GM21576 (cell line): ENCODE results near the gene DENND5B.
"Not testable (repeated sequence)": the region's sequence is repeated elsewhere in the genome, so short reads cannot be mapped to it uniquely, and the experiment has no call there.

Experiments
- ATAC-seq: cut with Tn5 transposase; IDR thresholded peaks from one replicate; pipeline ENCODE4 v1.9.1; 2021; ENCODE audit warnings: mild to moderate bottlenecking, moderate library complexity; ENCODE audit not compliant: unreplicated experiment

Gene DENND5B

GRCh38 chr12:31590642-31591379 lies at the start of gene DENND5B:
Gene DENND5B, minus strand, starts transcription at chr12:31591136. Its CDS starts 304 bp downstream, at chr12:31590832.
- peak; percentile 37 for ATAC-seq

- ATAC-seq: no peak
Observed at GRCh38 chr12:31634620-31635019, 43.7 kb upstream of the DENND5B start.

- no peak for ATAC-seq
Observed at GRCh38 chr12:31633464-31633863, 42.5 kb upstream of the DENND5B start.

GRCh38 chr12:31631809-31632208 lies 40.9 kb upstream of the DENND5B start:
- ATAC-seq: no peak

GRCh38 chr12:31631023-31631724 lies 40.2 kb upstream of the DENND5B start:
- ATAC-seq: no peak

- ATAC-seq: no peak
Observed at GRCh38 chr12:31629756-31630732, 39.1 kb upstream of the DENND5B start.

DNA sequence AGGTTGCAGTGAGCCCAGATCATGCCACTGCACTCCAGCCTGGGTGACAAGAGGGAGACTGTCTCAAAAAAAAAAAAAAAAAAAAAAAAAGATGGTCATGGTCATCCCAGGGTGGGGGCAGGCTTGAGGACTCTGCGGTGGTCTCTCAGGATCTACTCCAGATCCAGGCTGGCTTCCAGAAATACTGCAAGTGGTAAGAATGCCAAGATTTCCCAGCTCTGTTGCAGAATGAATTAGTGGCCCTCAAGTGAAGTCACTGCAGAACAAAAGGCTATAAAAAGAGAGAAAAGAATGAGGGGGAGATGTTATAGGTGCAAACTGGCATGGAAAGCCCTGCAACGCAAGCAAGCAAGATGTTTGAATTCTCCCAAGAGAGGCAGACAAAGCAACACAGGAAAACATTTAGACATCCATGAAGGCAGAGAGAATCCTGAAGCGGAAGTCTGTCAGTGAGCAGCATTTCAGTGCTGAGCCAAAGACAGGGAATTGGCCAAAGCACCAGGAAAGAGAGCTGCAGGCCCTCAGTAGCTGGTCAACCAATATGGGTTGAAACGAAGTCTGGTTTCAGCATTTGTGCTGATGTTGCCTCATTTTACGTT lies 36.6 kb upstream of the DENND5B start:
- no peak for ATAC-seq

DNA sequence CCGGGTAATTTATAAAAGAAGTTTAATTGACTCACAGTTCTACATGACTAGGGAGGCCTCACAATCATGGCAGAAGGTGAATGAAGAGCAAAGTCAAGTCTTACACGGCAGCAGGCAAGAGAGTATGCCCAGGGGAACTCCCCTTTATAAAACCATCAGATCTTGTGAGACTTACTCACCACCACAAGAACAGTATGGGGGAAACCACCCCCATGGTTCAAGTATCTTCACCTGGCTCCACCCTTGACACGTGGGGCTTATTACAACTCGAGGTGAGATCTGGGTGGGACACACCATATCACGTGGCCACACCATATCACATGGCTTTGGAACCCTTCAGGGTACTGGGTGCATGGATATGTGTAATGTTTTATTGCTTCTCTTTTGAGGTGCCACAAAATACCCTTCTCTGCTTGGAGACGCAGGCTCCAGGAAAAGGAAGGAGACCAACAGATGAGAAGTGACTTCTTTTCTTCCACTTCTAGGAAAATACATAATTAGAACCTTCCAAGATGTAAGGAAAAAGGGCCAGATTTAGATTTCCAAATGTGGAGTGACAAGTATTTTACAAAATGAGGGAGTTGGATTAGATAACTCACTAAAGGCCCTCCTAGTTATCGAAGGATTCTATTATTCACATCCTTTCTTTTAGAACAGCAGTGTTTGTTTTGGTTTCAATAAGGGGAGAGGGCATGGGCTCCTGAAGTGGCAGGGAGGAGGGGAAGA lies 35.5 kb upstream of the DENND5B start:
- ATAC-seq: no peak

DNA sequence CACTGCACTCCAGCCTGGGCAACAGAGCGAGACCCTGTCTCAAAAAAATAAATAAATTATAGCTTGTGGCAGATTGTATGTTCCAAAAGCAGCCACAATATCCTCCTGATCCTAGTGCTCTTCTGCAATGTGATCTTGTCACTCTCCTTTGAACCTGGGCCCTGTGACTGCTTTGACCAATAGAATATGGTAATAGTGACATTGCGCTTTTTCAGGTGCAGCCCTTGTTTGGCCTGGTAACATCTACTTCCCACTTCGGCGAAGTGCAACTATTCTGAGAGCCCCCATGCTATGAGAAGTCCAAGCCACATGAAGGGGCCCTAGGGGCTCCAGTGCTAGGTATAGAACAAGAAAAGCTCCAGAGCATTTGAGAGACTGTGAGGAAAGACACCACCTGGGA lies 31.1 kb upstream of the DENND5B start:
- ATAC-seq: no peak

DNA sequence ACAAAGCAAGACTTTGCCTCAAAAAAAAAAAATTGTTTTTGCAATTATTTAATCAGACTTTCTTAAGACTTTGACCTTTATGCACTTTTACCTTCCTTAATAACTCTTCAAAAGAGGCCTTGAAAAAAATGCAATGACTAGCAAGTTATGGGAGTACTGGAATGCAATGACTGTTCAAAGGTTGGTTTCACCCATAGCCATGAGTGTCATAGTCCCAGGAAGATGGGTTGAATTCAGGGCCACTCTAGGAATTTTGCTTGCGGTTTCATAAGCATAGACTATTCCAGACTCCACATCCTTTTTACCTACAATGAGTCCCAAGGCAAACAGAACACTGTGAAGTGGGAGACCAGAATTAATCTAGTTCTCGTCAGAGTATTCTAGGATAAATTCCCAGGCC lies 29.4 kb upstream of the DENND5B start:
- ATAC-seq: no peak

DNA sequence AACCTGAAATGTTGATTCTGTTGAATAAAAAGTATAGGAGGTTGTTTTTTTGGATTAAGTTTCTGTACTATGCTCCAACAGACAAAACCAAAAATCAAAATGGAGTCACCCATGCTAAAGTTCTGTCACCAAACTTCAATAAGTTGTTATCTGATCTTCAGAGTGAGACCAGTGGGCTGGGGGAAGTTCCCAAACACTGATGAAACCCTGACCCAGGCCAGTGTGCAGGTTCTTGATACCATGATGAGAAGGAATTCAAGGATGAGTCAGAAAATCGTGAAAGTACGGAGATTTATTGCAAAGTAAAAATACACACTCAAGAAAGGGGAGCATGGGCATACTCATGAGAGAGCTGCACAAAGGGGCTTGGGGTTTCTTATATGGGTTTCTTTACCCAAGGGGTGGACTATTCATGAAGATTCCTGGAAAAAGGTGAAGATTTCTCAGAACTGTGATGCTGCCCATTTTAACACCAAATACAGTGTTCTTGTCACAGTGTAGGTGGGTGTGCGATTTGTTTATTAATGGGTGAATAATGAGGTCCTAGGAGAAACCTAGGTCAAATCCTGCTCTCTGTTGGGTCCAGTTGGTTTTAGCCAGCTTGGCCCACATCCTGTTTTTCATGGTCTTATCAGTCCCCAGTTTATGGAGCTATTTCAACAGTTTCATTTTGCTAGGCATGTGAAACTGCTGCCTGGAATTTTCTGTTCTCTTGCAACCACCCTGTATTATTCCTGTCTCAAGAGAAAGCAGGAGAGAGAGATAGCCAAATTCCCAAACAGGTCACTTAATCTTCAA lies 27.5 kb upstream of the DENND5B start:
- no peak for ATAC-seq

- ATAC-seq: no peak
Observed at GRCh38 chr12:31612819-31613218, 21.9 kb upstream of the DENND5B start.

GRCh38 chr12:31608299-31608698 lies 17.4 kb upstream of the DENND5B start:
- not testable (repeated sequence) for ATAC-seq

DNA sequence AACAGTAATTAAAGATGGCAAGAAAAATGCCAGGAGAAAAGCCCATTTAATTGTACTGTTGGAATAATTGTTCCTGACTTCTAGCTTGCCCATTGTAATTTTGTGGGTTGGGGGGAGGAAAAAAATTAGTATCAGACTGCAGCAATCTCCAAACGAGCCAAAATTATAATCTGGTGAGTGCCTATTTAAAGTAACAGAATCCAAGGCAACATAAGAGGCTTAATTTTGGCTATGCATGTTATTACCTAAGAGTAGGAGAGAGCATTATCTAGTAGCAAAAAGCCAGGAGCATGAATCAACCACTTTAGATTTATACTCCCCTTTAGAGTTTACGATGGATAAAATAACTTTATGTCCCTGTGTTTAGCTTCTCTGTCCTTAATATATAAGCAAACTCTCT lies 14.6 kb upstream of the DENND5B start:
- ATAC-seq: no peak

GRCh38 chr12:31603546-31604009 lies 12.6 kb upstream of the DENND5B start:
- ATAC-seq: peak; percentile 96

GRCh38 chr12:31600750-31601149 lies 9.8 kb upstream of the DENND5B start:
- no peak for ATAC-seq

DNA sequence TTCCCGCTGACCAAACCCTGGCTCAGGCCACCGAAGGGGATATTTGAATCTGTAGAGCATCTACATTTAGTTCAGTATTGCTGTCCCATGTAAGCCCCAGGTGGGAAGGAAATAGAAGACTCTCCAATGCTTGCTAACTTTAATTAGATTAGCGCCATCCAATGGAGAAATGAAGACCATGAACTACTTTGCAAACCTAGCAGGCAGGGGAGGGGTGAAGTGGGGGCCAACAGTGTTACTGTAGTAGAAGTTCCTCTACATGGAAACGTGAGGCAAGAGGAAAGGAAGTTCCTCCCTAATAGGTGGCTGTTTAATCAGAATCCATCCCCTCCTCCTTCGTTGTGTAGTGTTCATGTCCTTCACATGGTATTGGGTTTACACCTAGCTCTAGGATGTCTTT lies 9.3 kb upstream of the DENND5B start:
- ATAC-seq: no peak

DNA sequence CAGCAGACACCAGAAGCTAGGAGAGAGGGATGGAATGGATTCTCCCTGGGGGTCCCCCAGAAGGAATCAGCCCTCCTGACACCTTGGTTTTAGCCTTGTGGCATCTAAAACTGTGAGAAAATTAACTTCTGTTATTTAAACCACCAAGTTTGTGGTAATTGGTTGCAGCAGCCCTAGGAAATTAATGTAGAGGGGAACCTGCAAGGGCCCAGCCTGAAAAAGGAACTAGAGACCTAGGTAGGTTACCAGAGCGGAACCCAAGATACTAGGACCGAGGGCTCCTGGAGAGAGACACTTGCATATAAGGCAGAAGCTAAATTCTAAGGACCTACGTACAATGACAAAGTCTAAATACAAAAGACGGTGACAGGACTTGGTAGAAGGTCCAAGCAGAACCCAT lies 8.1 kb upstream of the DENND5B start:
- peak; percentile 55 for ATAC-seq

DNA sequence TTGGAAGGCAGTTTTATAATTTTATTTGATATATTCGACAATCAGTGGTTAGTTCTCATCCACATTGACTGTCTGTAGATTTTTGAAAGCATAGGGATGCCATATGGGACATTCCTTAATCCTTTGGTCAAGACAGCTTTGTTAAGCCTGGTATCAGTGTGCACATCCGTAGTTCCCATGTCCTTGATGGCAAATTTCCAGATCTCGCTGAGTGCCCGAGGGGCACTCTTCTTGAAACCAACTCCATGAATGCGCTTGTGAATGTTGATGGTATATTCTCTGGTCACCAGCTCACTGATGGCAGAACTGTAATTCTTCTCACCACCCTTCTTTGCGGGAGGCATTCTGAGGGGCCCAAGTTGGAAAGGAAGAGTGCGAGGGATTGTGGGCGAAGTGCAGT lies 6.1 kb upstream of the DENND5B start:
- no peak for ATAC-seq
